ENCODE results near the gene GPD1L. TPM values are rescaled to one million over a fixed set of nuclear protein-coding genes. Genes with fewer than 3 reads are reported as not detected.

Gene GPD1L
- total RNA-seq, 1 donor from 2014 or later = 13.0 TPM

- no peaks in the 10 kb centered on the region for H3K36me3 Mint-ChIP-seq (ENCODE audit: low read depth)
- TF ChIP-seq, protein P1, sequence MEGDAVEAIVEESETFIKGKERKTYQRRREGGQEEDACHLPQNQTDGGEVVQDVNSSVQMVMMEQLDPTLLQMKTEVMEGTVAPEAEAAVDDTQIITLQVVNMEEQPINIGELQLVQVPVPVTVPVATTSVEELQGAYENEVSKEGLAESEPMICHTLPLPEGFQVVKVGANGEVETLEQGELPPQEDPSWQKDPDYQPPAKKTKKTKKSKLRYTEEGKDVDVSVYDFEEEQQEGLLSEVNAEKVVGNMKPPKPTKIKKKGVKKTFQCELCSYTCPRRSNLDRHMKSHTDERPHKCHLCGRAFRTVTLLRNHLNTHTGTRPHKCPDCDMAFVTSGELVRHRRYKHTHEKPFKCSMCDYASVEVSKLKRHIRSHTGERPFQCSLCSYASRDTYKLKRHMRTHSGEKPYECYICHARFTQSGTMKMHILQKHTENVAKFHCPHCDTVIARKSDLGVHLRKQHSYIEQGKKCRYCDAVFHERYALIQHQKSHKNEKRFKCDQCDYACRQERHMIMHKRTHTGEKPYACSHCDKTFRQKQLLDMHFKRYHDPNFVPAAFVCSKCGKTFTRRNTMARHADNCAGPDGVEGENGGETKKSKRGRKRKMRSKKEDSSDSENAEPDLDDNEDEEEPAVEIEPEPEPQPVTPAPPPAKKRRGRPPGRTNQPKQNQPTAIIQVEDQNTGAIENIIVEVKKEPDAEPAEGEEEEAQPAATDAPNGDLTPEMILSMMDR (IDR thresholded peaks at IDR 0.05) = no peak
- no peaks in the 10 kb centered on the region for H3K27me3 Mint-ChIP-seq (ENCODE audit: low read depth)
- DNase-seq (ENCODE audit: low spot score) = no peak
- H3K4me1 Mint-ChIP-seq (ENCODE audit: low read depth) = peaks cover 2% of the 10 kb centered on the region
- no peak overlapping the region for H3K27ac Mint-ChIP-seq (ENCODE audit: unreplicated experiment)
- H3K9me3 Mint-ChIP-seq (ENCODE audit: low read depth) = no peaks in the 10 kb centered on the region
- H3K4me3 Mint-ChIP-seq (ENCODE audit: unreplicated experiment) = no peak overlapping the region
These were observed 28.9 kb upstream of the GPD1L start for GRCh38 chr3:32077260-32078084.

GRCh38 chr3:32078085-32078634, 28.3 kb upstream of the GPD1L start:
- TF ChIP-seq, protein P1 (IDR thresholded peaks at IDR 0.05) = no peak
- H3K27me3 Mint-ChIP-seq (ENCODE audit: low read depth) = no peaks in the 10 kb centered on the region
- DNase-seq (ENCODE audit: low spot score) = no peak

DNA sequence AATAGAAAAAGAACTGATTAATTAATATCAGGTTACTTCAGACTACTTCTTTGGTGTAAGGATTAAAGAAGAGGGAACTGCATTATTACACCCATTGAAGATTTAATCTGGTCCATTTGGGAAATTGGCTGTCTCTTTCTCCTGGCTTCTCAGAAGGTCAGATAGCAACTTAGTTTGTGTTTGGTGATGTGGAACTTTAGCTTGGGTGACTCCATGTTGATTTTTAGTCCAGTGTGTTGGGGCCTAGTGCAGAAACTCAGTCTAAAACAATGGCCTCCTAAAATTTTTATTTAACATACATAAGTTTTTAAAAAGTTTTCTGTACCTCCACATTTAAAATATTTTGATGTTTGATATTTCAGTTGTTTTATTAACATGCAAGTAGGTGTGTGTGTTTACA, 27.6 kb upstream of the GPD1L start:
- no peak for DNase-seq (ENCODE audit: low spot score)
- Mint-ChIP-seq H3K4me1 (ENCODE audit: low read depth) (peaks cover 8% of the 10 kb centered on the region), H3K27ac (ENCODE audit: unreplicated experiment) (no peak overlapping the region), H3K27me3 (ENCODE audit: low read depth) (no peaks in the 10 kb centered on the region), H3K36me3 (ENCODE audit: low read depth) (no peaks in the 10 kb centered on the region), H3K9me3 (ENCODE audit: low read depth) (no peaks in the 10 kb centered on the region), H3K4me3 (ENCODE audit: unreplicated experiment) (no peak overlapping the region)
- TF ChIP-seq, protein P1 (IDR thresholded peaks at IDR 0.05) = no peak

More at GRCh38 chr3:32078085-32078634, 28.3 kb upstream of the GPD1L start:
- Mint-ChIP-seq H3K4me3 (ENCODE audit: unreplicated experiment) (no peak overlapping the region), H3K27ac (ENCODE audit: unreplicated experiment) (no peak overlapping the region), H3K36me3 (ENCODE audit: low read depth) (no peaks in the 10 kb centered on the region), H3K4me1 (ENCODE audit: low read depth) (peaks cover 8% of the 10 kb centered on the region), H3K9me3 (ENCODE audit: low read depth) (no peaks in the 10 kb centered on the region)

GRCh38 chr3:32082721-32083120, 23.7 kb upstream of the GPD1L start:
- TF ChIP-seq, protein P1 (IDR thresholded peaks at IDR 0.05) = no peak
- H3K36me3 Mint-ChIP-seq (ENCODE audit: low read depth) = no peaks in the 10 kb centered on the region
- no peak for DNase-seq (ENCODE audit: low spot score)
- no peaks in the 10 kb centered on the region for H3K9me3 Mint-ChIP-seq (ENCODE audit: low read depth)
- H3K4me3 Mint-ChIP-seq (ENCODE audit: unreplicated experiment) = no peak overlapping the region
- H3K4me1 Mint-ChIP-seq (ENCODE audit: low read depth) = peaks cover 8% of the 10 kb centered on the region
- H3K27ac Mint-ChIP-seq (ENCODE audit: unreplicated experiment) = no peak overlapping the region
- no peaks in the 10 kb centered on the region for H3K27me3 Mint-ChIP-seq (ENCODE audit: low read depth)

- Mint-ChIP-seq H3K4me1 (ENCODE audit: low read depth) (peaks cover 8% of the 10 kb centered on the region), H3K27me3 (ENCODE audit: low read depth) (no peaks in the 10 kb centered on the region), H3K4me3 (ENCODE audit: unreplicated experiment) (no peak overlapping the region), H3K9me3 (ENCODE audit: low read depth) (peaks cover 6% of the 10 kb centered on the region), H3K27ac (ENCODE audit: unreplicated experiment) (no peak overlapping the region), H3K36me3 (ENCODE audit: low read depth) (no peaks in the 10 kb centered on the region)
- DNase-seq (ENCODE audit: low spot score) = no peak
- TF ChIP-seq, protein P1 (IDR thresholded peaks at IDR 0.05) = no peak
These were observed 22.6 kb upstream of the GPD1L start for GRCh38 chr3:32083702-32084270.

Data from chondrocyte (in vitro differentiated cells).